HG02759 (cell line): Measurements from ENCODE around the gene SERBP1.

Experiments
- ATAC-seq: cut with Tn5 transposase; IDR thresholded peaks from one replicate; pipeline ENCODE4 v1.9.1; 2021; ENCODE audit warnings: mild to moderate bottlenecking, moderate library complexity; ENCODE audit not compliant: unreplicated experiment

Gene SERBP1

DNA sequence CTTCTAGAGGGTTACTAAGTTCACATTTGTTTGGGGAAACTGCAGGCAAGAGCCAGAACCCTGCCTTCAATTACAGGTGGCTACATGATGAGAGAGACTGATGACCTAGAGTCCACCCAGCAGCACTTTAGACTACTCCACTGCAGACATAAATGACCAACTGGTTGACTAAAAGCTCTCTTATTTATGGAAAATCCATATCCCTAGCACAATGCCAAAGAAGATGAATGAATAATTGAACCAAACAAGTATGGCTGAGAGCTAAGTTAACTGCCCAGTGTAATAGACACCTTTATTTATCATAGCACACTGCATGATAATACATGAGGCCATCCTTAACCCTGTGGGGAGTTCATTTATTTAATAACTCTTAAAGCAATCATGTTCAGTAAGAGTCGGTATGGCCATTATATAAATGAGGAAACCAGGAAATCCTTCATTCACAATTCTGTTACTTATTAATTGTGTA, 62.1 kb downstream of the SERBP1 start:
- no peak for ATAC-seq

DNA sequence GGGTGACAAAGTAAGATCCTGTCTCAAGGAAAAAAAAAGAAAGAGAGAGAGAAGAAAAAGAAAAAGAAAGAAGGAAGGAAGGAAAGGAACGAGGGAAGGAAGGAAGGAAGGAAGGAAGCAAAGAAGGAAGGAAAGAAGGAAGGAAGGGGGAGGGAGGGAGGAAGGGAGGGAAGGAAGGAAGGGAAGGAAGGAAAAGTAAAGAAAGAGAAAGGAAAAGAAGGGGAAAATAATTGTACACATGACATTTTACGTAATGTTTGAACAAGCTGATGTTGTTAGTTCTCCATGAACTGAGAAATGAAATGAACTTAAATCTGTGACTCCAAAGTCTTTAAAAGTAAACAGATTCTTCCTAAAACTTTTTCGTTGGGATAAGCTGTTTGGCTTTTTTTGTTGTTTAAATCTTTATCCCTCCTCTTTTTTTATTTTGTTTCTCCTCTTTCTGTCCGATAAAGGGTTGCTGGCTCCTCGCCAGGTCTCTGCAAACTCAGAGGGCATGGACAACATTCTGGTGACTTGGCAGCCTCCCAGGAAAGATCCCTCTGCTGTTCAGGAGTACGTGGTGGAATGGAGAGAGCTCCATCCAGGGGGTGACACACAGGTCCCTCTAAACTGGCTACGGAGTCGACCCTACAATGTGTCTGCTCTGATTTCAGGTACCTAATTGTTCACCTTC, 62.7 kb downstream of the SERBP1 start:
- no peak for ATAC-seq

DNA sequence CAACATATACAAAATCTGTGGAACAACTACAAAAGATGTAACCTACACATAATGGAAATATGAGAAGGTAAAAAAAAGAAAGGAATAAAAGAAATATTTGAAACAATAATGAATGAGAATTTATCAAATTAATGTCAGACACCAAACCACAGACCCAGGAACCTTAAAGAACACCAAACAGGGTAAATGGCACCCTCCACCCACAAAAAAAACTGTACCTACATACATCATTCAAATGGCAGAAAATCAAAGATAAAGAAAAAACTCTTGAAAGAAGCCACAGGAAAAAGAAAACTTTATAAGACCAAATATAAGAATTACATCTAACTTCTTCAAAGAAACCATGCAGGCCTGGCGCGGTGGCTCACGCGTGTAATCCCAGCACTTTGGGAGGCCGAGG, 68.6 kb downstream of the SERBP1 start:
- no peak for ATAC-seq

DNA sequence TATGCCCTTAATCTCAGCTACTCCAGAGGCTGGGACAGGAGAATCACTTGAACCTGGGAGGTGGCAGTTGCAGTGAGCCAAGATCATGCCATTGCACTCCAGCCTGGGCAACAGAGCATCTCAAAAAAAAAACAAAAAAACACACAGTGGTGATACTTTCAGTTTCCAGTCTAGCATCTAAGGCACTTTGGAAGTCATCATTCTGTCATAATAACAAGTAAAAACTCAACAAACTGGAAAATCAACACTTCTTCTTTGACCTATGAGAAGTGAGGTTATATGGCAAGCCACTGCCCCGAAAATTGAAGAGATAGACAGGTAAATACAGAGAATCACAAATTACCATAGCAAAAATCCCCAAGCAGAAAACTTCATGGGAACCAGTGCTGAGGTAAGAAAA, 70.6 kb downstream of the SERBP1 start:
- no peak for ATAC-seq
